ENCODE results near the gene PLCZ1.
"Not testable (repeated sequence)": the region's sequence is repeated elsewhere in the genome, so short reads cannot be mapped to it uniquely, and the experiment has no call there.

The PLCZ1 gene

DNA sequence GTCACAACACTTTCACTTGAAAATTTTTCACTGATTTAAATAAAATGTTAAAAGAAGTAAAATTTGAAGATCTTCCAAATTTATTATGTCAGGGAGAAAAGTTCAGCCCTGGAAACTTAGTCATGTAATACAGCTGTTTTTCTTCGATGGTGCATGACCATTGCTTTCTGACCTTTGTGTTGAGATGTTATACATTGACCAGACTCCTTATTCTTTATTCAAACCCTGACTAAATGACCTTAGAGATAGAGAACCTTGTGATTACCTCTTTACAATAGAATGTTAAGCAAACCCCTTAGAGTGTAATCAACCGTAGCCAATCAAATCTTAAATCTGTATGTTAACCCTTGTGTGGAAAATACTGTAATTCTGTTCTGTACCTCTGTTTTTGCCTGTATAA, 34.5 kb downstream of the PLCZ1 start:
- no peak for DNase-seq (ENCODE audit: low read depth)

DNA sequence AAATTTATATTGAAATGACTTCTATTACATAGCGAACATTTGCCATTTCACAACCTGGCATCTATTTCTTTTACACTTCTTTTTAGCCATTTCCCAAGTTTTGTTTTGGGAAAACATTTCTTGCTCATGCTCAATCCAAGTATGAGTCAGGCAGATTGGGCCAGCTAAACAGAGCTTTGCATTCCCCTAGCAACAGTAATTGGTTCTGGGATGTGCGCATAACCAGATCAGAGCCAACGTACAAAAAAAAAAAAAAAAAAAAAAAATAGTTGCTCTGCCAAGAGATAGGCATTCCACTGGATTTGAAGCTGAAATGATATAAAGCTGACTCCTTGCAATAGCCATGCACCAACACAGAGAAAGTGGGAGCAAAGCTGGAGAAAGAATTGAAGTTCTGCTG, 37.5 kb downstream of the PLCZ1 start:
- DNase-seq (ENCODE audit: low read depth) = no peak

DNA sequence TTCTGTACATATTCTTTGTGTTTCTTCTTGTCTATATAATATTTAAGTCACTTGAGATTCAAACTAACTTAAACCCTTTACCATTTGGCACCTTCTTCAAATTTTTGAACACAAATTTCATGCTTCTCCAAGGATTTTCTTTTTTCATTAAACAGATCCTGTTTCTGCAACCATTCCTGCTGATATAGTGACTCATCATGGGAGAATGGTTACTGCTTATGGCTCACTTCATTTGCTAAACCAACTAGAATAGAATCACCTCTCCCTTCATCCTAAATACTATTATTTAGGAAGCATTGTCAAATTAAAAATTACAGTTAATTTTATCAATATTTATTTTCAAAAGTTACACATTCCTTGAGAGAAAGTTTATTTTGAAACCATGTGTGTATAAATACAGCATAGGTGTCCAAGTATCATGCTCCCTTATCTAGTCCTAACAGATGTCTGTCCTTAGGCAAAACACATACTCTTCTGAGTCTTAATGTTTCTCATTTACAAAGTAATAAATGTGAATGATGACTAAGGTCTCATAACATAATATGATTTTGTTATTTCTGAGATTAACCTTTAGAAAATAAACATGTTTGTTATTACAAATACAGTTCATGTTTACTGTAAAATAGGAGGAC, 40.7 kb downstream of the PLCZ1 start:
- DNase-seq (ENCODE audit: low read depth) = no peak

DNA sequence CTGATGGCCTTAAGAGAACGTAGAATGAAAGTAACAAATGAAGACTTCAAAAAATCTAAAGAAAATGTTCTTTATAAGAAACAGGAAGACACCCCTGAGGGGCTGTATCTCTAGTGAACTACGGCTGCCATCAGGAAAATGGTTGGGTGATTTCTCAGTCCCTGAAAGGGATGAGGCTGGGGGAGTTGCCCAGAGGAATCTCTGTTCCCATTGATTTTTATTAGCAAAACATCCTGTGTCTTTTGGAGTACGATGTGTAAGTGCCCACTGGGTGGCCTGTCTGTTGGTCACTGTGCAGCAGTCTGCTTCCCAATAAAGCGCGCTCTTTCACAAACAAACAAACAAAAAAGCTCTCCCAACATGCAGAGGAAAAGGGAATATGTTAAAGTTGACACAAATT, 43.8 kb downstream of the PLCZ1 start:
- DNase-seq (ENCODE audit: low read depth) = not testable (repeated sequence)

DNA sequence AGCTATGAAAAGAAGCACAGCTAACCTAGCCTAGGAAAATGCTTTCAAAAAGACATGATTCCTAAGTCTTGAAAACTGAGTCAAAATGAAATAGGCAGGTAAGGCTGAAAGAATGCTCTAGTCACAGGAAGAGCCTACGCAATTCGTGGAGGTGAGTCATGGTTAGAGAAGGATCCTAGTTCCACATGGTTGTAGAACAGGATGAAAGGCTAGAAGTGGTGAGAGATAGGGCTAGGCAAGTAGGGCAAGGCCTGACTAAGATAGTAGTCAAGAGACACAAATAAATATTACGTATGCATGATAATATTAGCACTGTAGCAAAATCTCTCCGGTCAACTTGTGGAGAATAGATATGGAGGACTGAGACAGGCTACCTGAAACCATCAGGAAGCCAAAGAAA, 47.2 kb downstream of the PLCZ1 start:
- DNase-seq (ENCODE audit: low read depth) = no peak

DNA sequence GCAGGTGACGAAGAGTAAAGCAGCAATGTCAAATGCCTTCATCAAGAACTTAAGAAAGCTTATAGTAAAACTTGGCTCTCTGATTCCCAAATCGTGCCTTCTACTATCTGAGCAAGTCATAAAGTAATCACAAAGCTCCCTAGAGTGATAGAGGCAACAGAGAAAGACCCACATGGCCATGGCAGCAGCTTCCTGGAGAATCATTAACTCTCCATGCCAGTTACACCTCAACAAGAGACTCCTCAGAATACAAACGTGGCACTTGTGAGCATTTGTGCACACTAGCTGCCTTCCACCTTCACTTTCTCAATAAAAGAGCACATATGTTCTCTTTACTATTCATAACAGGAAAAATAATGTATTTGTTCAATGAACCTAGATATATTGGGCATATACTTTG, 48.0 kb downstream of the PLCZ1 start:
- no peak for DNase-seq (ENCODE audit: low read depth)

DNA sequence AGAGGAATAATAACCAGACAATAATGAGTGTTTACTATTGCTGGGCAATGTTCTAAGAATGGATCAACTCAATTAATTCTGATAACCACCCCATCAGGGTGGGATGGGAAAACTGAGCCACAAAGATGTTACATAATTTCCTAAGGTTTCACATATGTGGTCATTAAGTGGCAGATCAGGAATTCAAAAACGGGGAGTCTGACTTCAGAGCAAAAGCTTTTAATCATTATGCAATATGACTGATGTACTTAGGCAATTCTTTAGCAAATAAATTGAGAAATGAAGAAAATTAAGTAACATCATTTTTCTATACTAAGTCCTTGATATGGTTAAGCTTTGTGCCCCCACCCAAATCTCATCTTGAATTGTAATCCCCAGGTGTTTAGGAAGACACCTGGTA, 53.4 kb downstream of the PLCZ1 start:
- DNase-seq (ENCODE audit: low read depth) = no peak

DNA sequence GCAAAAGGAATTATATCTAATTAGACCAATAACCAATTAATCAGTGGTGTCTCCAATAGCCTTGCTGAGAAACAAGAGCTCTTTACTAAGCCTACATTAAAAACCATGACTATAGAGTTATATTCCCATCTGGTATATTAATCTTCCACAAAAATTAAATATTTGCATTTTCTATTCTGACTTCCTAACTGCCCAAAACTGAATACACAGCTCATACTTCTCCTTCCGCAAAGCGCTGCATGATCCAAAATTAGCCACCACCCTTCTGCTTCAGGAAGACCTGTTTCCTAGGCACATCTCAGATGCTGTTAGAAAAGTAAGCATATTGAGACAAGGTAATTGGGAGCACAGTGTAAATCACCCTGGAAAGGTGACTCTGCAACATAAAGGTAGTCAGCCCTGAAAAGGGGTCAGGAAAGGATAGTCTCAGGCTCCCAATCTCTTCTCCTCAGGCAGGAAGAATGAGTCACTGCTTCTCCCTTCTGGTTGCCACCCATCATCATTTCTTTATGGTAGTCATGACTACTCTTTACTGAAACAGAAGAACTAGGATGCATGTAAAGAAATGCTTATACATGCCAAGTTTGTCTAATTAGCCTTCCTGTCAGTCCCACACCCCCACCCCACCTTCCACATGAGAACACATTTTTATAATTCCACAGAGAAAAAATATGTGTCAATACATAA, 54.3 kb downstream of the PLCZ1 start:
- no peak for DNase-seq (ENCODE audit: low read depth)

DNA sequence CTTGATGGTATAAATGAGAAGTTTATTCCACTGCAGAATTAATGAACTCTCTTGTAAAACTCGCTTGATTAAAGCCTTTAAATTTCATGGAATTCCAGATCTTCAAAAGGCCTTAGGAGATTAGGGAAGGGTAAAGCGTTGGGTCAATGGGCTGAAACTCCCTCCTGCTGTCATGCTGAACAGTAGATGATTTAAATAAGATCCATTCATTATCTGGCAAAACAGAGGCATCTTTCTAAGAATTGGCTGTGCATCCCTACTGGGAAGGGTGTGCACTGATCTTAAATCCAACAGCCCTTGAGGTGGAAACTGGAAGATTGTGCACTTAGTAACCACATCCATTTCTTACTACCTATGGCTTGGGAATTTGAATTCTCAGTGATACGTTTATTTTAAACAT, 56.0 kb downstream of the PLCZ1 start:
- no peak for DNase-seq (ENCODE audit: low read depth)

DNA sequence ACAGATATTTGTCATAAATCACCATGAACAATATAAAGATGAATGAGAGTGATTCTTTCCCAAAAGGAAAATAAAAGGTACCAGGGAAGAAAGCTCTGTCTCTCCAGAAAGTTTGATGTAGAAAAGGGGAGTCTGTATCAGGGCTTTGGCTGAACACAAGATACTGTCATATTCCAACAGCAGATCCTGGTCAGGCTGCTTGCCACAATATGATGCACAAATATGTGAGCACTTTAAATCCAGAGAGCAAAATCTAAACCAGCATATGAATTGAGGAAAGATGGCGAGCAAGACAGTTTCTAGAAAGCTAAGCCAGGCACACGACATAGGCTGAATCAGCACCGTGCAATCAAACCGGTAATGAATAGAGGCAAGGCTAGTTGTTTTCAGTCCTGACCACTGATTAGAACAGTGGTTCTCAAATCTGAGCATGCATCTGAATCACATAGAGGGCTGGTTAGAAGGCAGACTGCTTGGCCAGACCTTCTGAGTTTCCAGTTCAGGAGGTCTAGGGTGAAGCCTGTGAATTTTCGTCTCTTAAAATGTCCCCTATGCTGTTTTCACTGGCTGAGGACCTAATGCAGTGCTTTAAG, 60.7 kb downstream of the PLCZ1 start:
- DNase-seq (ENCODE audit: low read depth) = no peak

DNA sequence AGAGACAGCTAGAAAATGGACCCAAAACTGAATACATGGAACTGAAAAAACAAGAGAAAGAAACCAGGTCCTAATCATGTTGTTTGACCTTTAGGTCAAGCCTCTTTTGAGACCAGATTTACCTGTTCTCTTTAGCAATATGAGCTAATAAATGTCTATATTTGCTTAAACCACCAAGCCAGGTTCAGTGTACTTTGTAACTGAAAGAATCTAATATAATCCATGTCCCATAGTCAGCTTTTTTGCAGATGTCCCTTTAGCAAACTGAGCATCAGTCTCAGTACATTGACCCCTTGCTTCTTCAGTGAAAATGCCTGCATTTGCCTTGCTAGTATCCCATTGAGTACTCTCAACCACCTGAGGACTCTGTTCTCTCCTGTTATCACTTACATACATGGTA, 61.7 kb downstream of the PLCZ1 start:
- DNase-seq (ENCODE audit: low read depth) = no peak

DNA sequence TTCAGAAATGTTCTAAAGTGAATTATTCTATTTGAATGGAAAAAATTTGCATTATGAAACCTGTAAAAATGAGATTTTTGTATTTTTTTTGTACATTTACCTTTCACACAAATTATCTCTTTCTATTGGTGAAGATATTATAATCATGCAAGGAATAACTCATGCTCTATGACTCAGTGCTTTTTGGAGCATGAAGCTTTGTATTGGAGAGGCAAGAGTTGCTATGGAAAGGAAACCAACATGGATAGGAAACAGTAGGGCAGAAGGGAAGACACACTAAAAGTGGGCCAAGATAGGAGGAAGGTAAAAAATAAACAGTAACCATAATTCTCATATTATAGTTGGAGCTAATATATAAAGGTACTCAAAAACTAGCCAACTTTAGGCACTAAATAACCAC, 79.0 kb downstream of the PLCZ1 start:
- DNase-seq (ENCODE audit: low read depth) = no peak

DNA sequence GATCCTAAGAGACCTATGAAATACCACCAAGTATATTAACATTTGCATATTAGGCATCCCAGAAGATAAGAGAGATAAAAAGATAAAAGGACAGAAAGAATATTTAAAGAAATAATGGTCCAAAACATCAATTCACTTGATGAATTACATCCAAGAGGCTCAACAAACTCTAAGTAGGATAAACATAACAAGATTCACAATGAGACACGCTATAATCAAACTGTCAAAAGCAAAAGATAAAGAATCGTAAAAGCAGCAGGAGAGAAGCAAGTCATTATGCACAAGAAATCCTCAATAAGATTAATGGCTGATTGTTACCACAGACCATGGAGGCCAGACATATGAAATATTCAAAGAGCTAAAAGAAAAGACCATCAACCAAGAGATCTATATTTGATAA, 79.6 kb downstream of the PLCZ1 start:
- DNase-seq (ENCODE audit: low read depth) = no peak

DNA sequence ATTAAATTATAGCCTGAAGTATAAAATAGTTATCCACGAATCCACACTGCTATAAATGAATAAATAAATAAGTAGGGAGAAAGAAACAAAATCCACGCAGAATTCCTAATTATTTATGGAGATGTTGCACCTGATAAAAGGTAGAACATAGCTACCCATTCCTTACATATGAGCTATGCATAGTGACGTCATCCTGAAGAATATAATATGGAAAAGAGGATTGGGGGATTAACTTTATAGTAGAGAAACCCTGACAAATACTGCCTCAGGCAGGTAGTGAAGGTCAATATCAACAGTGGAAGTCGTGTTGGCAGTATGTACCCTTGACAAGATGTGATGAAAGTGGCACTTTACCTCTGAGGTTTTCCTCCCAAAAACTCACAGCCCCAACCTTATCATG, 82.5 kb downstream of the PLCZ1 start:
- no peak for DNase-seq (ENCODE audit: low read depth)

DNA sequence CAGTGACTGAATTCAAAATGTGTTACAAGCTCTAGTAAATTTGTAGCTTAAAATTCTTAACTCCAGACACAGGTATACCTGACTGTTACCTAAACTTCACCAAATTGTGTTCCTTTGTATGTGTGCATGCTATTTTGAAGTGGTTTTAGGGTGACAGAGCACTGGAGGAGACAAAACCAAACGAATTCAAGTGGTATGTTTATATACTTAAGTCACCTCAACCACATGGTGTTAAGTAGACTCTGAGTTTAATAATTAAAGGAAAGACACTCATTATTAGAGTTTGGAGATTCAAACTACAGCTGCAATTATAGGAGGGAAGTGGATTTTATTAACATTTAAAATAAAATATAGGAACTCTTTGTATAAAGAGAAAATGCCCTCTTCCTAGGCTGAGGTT, 84.3 kb downstream of the PLCZ1 start:
- DNase-seq (ENCODE audit: low read depth) = no peak

DNA sequence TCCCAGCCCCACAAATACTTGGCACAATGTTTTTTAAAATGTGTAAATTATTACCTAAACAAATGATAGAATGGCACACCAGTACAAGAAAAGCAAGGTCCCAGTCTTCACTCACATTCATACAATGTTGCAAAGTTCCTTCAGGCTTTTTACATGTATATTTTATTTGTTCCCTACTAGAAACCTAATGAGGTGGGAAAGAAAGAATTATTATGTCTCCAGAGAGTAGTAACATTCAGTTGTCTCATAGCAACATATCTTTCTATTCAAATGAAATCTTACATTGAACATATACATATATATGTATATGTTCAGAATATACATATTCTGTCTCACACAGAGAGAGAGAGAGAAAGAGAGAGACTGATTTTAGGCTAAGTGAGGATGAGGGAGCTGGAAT, 85.2 kb downstream of the PLCZ1 start:
- no peak for DNase-seq (ENCODE audit: low read depth)

DNA sequence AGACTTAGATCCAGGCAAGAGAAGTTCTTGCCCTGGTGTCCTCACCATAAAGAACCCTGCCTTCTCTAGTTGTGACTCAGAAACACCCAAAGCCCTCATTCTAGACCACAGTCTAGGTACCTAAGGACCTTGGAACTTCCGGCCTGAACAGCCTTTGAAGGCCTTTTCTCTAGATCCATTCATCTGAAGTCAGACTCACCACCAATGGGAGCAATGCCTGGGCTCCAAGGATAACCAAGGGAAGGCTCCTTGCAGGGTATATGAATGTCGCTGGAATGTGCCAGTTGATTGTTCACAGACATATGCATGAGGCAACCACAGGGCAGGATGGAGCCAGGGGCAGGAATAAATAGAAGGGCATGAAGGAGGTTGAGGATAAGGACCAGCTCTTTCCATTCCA, 86.3 kb downstream of the PLCZ1 start:
- DNase-seq (ENCODE audit: low read depth) = no peak

DNA sequence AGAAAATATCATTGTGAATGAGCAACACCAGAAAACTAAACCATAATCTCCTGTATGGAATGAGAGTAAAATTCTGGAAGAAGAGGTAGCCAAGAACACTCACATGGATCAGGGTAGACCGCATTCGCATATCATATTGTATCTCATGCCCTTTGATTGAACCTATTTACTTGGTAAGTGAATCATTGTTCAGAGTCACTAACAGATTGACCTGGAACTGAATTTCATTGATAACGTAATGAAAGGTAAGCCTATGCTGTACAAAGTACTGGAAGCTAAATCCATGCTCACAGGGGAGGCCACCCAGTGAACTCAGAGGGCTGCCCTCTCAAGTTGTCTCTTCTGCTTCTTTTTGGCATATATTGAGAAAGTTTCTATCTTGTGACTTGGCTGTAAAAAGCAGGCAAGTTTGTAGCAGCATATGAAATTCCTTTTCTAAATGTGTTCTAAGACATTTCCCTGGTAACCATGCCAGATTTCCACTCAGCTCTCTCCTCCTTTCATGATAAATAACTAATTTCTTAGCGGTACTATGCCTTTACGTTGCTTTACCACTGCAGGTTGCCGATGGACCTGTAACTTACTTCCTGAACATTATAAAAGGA, 91.4 kb downstream of the PLCZ1 start:
- DNase-seq (ENCODE audit: low read depth) = no peak

DNA sequence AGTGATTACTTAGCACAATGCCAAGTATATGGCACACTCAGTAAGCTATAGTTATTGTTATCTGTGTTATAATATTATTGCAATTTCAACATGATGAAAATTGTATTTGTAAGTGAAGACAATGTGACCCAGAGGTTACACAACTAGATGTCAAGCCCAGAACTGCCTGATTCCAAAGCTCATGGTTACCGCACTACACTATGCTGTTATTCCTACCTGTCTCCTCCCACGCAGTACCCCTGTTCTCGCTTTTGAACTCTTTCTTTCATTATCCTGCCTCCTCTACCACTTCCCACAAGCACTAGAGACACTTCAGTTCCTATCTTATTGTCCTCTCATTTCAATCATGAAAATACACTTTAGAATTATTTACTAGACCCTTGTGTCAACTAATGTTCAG, 93.2 kb downstream of the PLCZ1 start:
- no peak for DNase-seq (ENCODE audit: low read depth)

DNA sequence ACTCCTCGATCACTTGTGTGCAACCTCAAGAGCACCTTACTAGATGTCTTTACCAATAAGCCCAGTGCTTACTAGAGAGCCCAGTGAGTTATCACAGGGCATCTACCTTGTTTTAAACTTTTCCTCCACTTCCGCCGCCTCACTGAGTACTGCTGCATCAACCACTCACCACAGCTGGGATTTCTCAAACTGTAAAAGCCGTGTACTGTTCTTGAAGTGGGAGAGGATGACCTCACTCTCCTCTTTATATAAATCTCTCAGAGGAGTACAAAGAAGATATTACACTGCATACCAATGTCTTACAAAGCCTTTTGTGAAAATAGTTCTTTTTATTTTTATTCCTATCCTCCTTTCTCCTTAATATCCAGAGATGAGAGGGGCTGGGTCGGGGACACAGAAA, 94.1 kb downstream of the PLCZ1 start:
- no peak for DNase-seq (ENCODE audit: low read depth)

DNA sequence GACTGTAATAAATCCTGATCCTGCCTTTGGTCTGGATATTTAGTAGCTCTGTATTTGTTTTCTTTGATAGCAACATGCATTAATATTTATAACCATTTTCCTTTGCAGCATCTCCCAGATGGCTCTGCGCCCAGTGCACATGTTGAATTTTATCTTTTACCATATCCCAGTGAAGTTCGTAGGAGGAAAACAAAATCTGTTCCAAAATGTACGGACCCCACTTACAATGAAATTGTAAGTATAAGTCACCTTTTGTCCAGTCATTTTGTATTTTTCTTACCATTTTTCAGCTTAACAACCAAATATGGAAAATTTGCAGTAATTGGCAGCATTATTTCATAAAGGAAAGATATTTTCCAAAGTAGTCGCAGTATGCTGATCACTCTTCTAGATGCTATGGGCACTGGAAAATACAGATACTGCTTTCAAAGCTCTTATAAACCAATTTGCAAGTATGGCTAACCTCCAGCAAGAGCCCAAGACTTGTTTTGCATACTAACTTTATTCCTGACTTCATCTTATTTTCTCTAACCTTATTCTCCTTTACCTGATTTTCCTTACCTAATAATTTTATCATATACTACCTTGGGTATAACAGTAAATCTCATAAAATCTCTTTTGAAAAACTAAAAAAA, 97.4 kb downstream of the PLCZ1 start:
- DNase-seq (ENCODE audit: low read depth) = no peak

DNA sequence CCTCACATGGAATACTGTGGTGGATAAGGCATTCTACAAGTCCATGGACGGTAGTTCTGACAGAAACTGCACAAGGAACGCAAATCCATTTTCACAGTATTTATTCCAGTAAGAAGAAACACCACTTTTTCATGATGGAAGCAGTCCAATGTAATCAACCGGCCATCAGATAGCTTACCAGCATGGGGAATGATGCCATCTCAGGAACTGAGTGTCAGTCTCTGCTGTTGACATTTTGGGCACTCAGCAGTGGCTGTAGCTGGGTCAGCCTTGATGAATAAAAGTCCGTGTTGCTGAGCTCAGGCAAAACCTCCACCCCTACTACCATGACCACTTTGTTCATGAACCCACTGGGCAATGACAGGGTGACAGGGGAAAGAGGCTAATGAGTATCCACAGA, 103.4 kb downstream of the PLCZ1 start:
- DNase-seq (ENCODE audit: low read depth) = no peak

All from activated gamma-delta T cell treated with anti-CD3 and anti-CD28 coated beads, Interleukin-2, amount 50 U/mL, for 16 hours (primary cell).